Measurements from ENCODE around the gene ZBTB33. TPM values are rescaled to one million over a fixed set of nuclear protein-coding genes. Genes with fewer than 3 reads are reported as not detected.

The ZBTB33 gene
- polyA plus RNA-seq, 1 donor from 2014 or later = 20.2 TPM

DNA sequence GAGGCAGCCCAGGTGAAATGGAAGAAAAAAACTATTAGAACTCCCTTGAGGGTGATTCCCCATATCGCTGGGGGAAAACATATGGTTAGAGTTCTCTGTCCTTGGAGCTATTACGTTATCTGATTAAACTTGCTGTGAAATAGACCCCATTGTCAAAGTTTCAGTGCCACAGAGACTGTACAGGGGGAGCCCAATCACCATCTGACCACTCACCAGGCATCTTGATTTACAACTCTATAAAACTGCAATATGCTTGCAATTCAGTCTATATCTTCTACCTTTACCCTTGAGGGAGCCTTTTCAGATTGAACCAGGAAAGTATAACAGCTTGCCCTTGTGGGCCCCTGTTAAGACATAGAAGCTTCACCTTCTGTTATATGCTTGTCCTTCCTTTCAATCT lies 42.4 kb downstream of the ZBTB33 start:
- Histone ChIP-seq H4K20me1 (ENCODE audit: insufficient read depth) (no peaks in the 10 kb centered on the region), H3K9ac (ENCODE audit: low read length) (no peak overlapping the region), H3K4me2 (ENCODE audit: low read length) (no peak overlapping the region), H3K27me3 (ENCODE audit: insufficient read depth, low read depth, low read length) (no peaks in the 10 kb centered on the region), H3K9me2 (ENCODE audit: insufficient read depth, low read length) (no peaks in the 10 kb centered on the region), H3K27ac (ENCODE audit: low read length) (no peak overlapping the region), H2AFZ (ENCODE audit: low read depth, low read length) (no peak overlapping the region), H3K4me3 (ENCODE audit: low read length) (no peak overlapping the region), H3F3A (ENCODE audit: insufficient read depth, low read length, poor library complexity, severe bottlenecking) (no peaks in the 10 kb centered on the region), H3K36me3 (ENCODE audit: insufficient read depth, low read length) (no peaks in the 10 kb centered on the region), H3K79me2 (replicated peaks; ENCODE audit: insufficient read depth, low read length) (no peaks in the 10 kb centered on the region), H3K9me3 (ENCODE audit: low read length) (no peaks in the 10 kb centered on the region)
- no peak for TF ChIP-seq EZH2 (IDR thresholded peaks at IDR 0.05; ENCODE audit: borderline replicate concordance, insufficient read depth, low read length, poor library complexity, severe bottlenecking)
- TF ChIP-seq, protein P1, sequence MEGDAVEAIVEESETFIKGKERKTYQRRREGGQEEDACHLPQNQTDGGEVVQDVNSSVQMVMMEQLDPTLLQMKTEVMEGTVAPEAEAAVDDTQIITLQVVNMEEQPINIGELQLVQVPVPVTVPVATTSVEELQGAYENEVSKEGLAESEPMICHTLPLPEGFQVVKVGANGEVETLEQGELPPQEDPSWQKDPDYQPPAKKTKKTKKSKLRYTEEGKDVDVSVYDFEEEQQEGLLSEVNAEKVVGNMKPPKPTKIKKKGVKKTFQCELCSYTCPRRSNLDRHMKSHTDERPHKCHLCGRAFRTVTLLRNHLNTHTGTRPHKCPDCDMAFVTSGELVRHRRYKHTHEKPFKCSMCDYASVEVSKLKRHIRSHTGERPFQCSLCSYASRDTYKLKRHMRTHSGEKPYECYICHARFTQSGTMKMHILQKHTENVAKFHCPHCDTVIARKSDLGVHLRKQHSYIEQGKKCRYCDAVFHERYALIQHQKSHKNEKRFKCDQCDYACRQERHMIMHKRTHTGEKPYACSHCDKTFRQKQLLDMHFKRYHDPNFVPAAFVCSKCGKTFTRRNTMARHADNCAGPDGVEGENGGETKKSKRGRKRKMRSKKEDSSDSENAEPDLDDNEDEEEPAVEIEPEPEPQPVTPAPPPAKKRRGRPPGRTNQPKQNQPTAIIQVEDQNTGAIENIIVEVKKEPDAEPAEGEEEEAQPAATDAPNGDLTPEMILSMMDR (IDR thresholded peaks at IDR 0.05; ENCODE audit: poor library complexity, severe bottlenecking) = no peak
- no peak for TF ChIP-seq SMC3 (conservative IDR thresholded peaks at IDR 0.05; ENCODE audit: poor library complexity)
- TF ChIP-seq, protein P2, sequence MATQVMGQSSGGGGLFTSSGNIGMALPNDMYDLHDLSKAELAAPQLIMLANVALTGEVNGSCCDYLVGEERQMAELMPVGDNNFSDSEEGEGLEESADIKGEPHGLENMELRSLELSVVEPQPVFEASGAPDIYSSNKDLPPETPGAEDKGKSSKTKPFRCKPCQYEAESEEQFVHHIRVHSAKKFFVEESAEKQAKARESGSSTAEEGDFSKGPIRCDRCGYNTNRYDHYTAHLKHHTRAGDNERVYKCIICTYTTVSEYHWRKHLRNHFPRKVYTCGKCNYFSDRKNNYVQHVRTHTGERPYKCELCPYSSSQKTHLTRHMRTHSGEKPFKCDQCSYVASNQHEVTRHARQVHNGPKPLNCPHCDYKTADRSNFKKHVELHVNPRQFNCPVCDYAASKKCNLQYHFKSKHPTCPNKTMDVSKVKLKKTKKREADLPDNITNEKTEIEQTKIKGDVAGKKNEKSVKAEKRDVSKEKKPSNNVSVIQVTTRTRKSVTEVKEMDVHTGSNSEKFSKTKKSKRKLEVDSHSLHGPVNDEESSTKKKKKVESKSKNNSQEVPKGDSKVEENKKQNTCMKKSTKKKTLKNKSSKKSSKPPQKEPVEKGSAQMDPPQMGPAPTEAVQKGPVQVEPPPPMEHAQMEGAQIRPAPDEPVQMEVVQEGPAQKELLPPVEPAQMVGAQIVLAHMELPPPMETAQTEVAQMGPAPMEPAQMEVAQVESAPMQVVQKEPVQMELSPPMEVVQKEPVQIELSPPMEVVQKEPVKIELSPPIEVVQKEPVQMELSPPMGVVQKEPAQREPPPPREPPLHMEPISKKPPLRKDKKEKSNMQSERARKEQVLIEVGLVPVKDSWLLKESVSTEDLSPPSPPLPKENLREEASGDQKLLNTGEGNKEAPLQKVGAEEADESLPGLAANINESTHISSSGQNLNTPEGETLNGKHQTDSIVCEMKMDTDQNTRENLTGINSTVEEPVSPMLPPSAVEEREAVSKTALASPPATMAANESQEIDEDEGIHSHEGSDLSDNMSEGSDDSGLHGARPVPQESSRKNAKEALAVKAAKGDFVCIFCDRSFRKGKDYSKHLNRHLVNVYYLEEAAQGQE (IDR thresholded peaks at IDR 0.05; ENCODE audit: borderline replicate concordance) = no peak
- no peak for TF ChIP-seq TAF1 (IDR thresholded peaks at IDR 0.05; ENCODE audit: low read depth)
- TF ChIP-seq POLR2AphosphoS5 (IDR thresholded peaks at IDR 0.05) = no peak
- TF ChIP-seq RAD21 (conservative IDR thresholded peaks at IDR 0.05) = no peak
- TF ChIP-seq EP300 (conservative IDR thresholded peaks at IDR 0.05; ENCODE audit: poor library complexity, severe bottlenecking) = no peak

DNA sequence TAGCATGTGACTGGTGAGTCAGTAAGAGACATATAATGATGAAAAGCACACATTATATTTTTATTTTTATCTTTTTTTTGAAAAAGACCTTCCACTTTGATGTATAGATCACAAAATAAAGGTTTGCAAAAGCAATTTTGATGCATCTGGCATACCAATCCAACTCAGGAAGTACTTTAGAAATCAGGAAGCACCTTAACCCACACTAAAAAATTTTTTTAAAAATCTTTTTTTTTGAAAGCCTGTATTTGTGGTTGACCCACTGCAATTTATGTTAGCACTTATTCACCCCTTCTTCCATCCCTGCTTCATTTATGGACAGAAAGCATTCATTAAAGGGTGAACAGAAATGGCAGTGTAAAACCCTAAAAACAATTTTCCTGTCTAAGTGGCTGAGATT lies 44.0 kb downstream of the ZBTB33 start:
- no peaks in the 10 kb centered on the region for H3K36me3 ChIP-seq (ENCODE audit: insufficient read depth, low read length)
- no peak overlapping the region for H3K4me3 ChIP-seq (ENCODE audit: low read length)
- no peaks in the 10 kb centered on the region for H4K20me1 ChIP-seq (ENCODE audit: insufficient read depth)
- no peak overlapping the region for H2AFZ ChIP-seq (ENCODE audit: low read depth, low read length)
- H3F3A ChIP-seq (ENCODE audit: insufficient read depth, low read length, poor library complexity, severe bottlenecking) = no peaks in the 10 kb centered on the region
- no peaks in the 10 kb centered on the region for H3K27me3 ChIP-seq (ENCODE audit: insufficient read depth, low read depth, low read length)
- H3K27ac ChIP-seq (ENCODE audit: low read length) = no peak overlapping the region
- H3K9me2 ChIP-seq (ENCODE audit: insufficient read depth, low read length) = no peaks in the 10 kb centered on the region
- H3K9ac ChIP-seq (ENCODE audit: low read length) = no peak overlapping the region
- no peak overlapping the region for H3K4me2 ChIP-seq (ENCODE audit: low read length)
- no peaks in the 10 kb centered on the region for H3K79me2 ChIP-seq (replicated peaks; ENCODE audit: insufficient read depth, low read length)
- no peaks in the 10 kb centered on the region for H3K9me3 ChIP-seq (ENCODE audit: low read length)
- TF ChIP-seq TAF1 (IDR thresholded peaks at IDR 0.05; ENCODE audit: low read depth) = no peak
- TF ChIP-seq, protein P2 (IDR thresholded peaks at IDR 0.05; ENCODE audit: borderline replicate concordance) = no peak
